K562 (cell line): ENCODE data around the gene ITM2B. TPM values are rescaled to one million over a fixed set of nuclear protein-coding genes. Genes with fewer than 3 reads are reported as not detected.

Experiments
- ATAC-seq: fragments of 200-7000 bp; cut with Tn5 transposase; 3 replicates; pipeline ENCODE4 v1.9.1; 2020; ENCODE audit warnings: moderate library complexity
- BruUV-seq: library from RNA; stranded (reverse); fragments of 400-500 nt; replicated peaks from 2 replicates; lab custom pipeline; 2021; lab: Mats Ljungman, UMichigan
- CTCF ChIA-PET: fragments of 300-600 bp; formaldehyde crosslinking; extraction: SDS; loops from one replicate; lab custom pipeline; 2021; ENCODE audit warnings: low intra/inter-chr PET ratio; lab: Yijun Ruan, JAX
- POLR2A ChIA-PET: fragments of 300-600, 350-650 bp; sonication (Branson Sonifier 250); formaldehyde crosslinking; extraction: SDS; loops from one replicate; lab custom pipeline; 2021; ENCODE audit warnings: antibody characterized with exemption, inconsistent platforms; lab: Yijun Ruan, JAX
- DNase-seq, 4 experiments: peaks; one replicate each; pipeline versions ENCODE4 v3.0.0 to v3.0.0-alpha.2; 2011 to 2018; ENCODE audit warnings: low spot score in 3 of 4, mixed read lengths in 3 of 4; ENCODE audit errors: extremely low read depth in 1 of 4
- FAIRE-seq: peaks from 2 replicates; lab custom pipeline; 2011; peaks lifted over from hg19 to GRCh38; lab: Jason Lieb, UNC
- H2AFZ ChIP-seq: 2 replicates; pipeline ENCODE4 v1.6.0; 2011; ENCODE audit warnings: low read depth, low read length, control low read depth, inconsistent platforms
- H3K27ac ChIP-seq: fragments of 200-600 bp; 3 replicates; pipeline ENCODE4 v1.8.0; 2011; ENCODE audit warnings: low read depth, mild to moderate bottlenecking, control low read depth, inconsistent platforms, low read length, moderate library complexity, mixed read lengths; ENCODE audit errors: extremely low read depth
- H3K27me3 ChIP-seq, 2 experiments: fragments of 300-600 bp in 1 of 2; 2 replicates in 1 of 2; 3 replicates in 1 of 2; pipeline versions ENCODE4 v1.6.0 to v1.8.0; 2011; ENCODE audit warnings: inconsistent platforms in 2 of 2, low read length in 2 of 2, mild to moderate bottlenecking in 1 of 2, mixed read lengths in 1 of 2, moderate library complexity in 1 of 2; ENCODE audit not compliant: control insufficient read depth in 2 of 2, insufficient read depth in 2 of 2
- H3K36me3 ChIP-seq: fragments of 300-600 bp; 3 replicates; pipeline ENCODE4 v1.8.0; 2011; ENCODE audit warnings: mild to moderate bottlenecking, low read length, inconsistent platforms; ENCODE audit not compliant: control insufficient read depth, insufficient read depth
- H3K4me1 ChIP-seq, 2 experiments: fragments of 200-600 bp in 1 of 2; replicated peaks in 1 of 2; 2 replicates in 1 of 2; 3 replicates in 1 of 2; pipeline versions ENCODE4 v1.5.1 to v1.8.0; 2011; ENCODE audit warnings: inconsistent platforms in 2 of 2, low read length in 2 of 2, mild to moderate bottlenecking in 1 of 2, mixed read lengths in 1 of 2, moderate library complexity in 1 of 2; ENCODE audit not compliant: control insufficient read depth in 2 of 2, insufficient read depth in 2 of 2
- H3K4me2 ChIP-seq: 2 replicates; pipeline ENCODE4 v1.6.1; 2011; ENCODE audit warnings: low read length, control low read depth, inconsistent platforms, mixed read lengths; ENCODE audit not compliant: insufficient read depth
- H3K4me3 ChIP-seq: fragments of 200-600 bp; sonication (generic), shearing (Covaris generic); 2 replicates; pipeline ENCODE4 v1.5.1; 2016; ENCODE audit warnings: control low read depth, inconsistent platforms
- H3K79me2 ChIP-seq: fragments of 200-600 bp; 3 replicates; pipeline ENCODE4 v1.8.0; 2011; ENCODE audit warnings: low read length, inconsistent platforms; ENCODE audit not compliant: control insufficient read depth, insufficient read depth
- H3K9ac ChIP-seq, 2 experiments: 2 replicates each; pipeline versions ENCODE4 v1.6.0 to v1.6.1; 2011; ENCODE audit warnings: low read depth in 2 of 2, low read length in 2 of 2, control low read depth in 1 of 2, inconsistent platforms in 1 of 2, mild to moderate bottlenecking in 1 of 2, mixed read lengths in 1 of 2; ENCODE audit not compliant: insufficient read depth in 1 of 2
- H3K9me1 ChIP-seq: one replicate; pipeline ENCODE4 v1.6.0; 2011; ENCODE audit warnings: inconsistent platforms, mild to moderate bottlenecking, low read length, moderate library complexity; ENCODE audit not compliant: control insufficient read depth, insufficient read depth
- H3K9me3 ChIP-seq: replicated peaks from 2 replicates; pipeline ENCODE4 v1.5.1; 2011; ENCODE audit warnings: low read depth, low read length, inconsistent platforms; ENCODE audit not compliant: control insufficient read depth, insufficient read depth
- H4K20me1 ChIP-seq: replicated peaks from 2 replicates; pipeline ENCODE4 v1.6.1; 2011; ENCODE audit warnings: low read length, inconsistent platforms, mixed read lengths; ENCODE audit not compliant: control insufficient read depth, insufficient read depth
- MEIS2 ChIP-seq: fragments of 450-650 bp; IDR thresholded peaks from 2 replicates; pipeline ENCODE4 v1.6.1; 2014; ENCODE audit warnings: mild to moderate bottlenecking; ENCODE audit not compliant: partially characterized antibody
- PURB ChIP-seq: sonication (generic); formaldehyde crosslinking; IDR thresholded peaks from 2 replicates; pipeline ENCODE4 v1.9.0; 2021; ENCODE audit warnings: low read depth, mild to moderate bottlenecking, missing genetic modification reagents
- SAFB ChIP-seq: fragments of 200-400 bp; formaldehyde crosslinking; IDR thresholded peaks from 2 replicates; pipeline ENCODE4 v1.6.1; 2017; ENCODE audit warnings: low read depth, low read length, borderline replicate concordance
- XRCC3 ChIP-seq: fragments of 450-650 bp; IDR thresholded peaks from 2 replicates; pipeline ENCODE4 v1.6.1; 2017; ENCODE audit warnings: mild to moderate bottlenecking, moderate library complexity
- ZBTB11 ChIP-seq, 3 experiments: fragments of 200-800 bp in 1 of 3; fragments of 250-450 bp in 1 of 3; fragments of 450-650 bp in 1 of 3; sonication (Bioruptor Pico) in 1 of 3; sonication (Bioruptor generic) in 1 of 3; formaldehyde crosslinking in 1 of 3; IDR thresholded peaks; 2 replicates each; pipeline versions ENCODE4 v1.6.1 to v1.8.0; 2016 to 2022; ENCODE audit warnings: mild to moderate bottlenecking in 2 of 3, missing genetic modification characterization in 2 of 3, missing compliant biosample characterization in 1 of 3, moderate library complexity in 1 of 3
- ZBTB7A ChIP-seq: IDR thresholded peaks from 2 replicates; pipeline ENCODE4 v1.6.1; 2011; ENCODE audit warnings: low read depth, mild to moderate bottlenecking, low read length, moderate library complexity, borderline replicate concordance; ENCODE audit not compliant: control insufficient read depth
- ZNF695 ChIP-seq: fragments of 450-650 bp; formaldehyde crosslinking; IDR thresholded peaks from 2 replicates; pipeline ENCODE4 v1.4.0; 2020; ENCODE audit warnings: mild to moderate bottlenecking, moderate library complexity
- ZNF75A ChIP-seq: fragments of 450-650 bp; formaldehyde crosslinking; IDR thresholded peaks from 2 replicates; pipeline ENCODE4 v1.4.0; 2020; ENCODE audit warnings: mild to moderate bottlenecking
- ZNF766 ChIP-seq: fragments of 200-800 bp; sonication (Bioruptor generic); conservative IDR thresholded peaks from 2 replicates; pipeline ENCODE4 v1.6.1; 2016; ENCODE audit warnings: missing genetic modification characterization, missing compliant biosample characterization
- WGBS: fragments of 100-300 bp; shearing (Covaris generic); methylation state at CpG from one replicate; pipeline ENCODE4 v1.1.6; 2016; ENCODE audit warnings: low coverage, mixed read lengths; ENCODE audit not compliant: insufficient coverage; ENCODE audit errors: missing lambda C conversion rate; 5-methylcytosine and 5-hydroxymethylcytosine counted together
- in situ Hi-C: fragments of 300-500 bp; cut with MboI; formaldehyde crosslinking; loops from 4 replicates; pipeline ENCODE4 v1.15.0; 2018; ENCODE audit warnings: inconsistent platforms, mixed read lengths
- intact Hi-C: fragments of 100-400 bp; cut with micrococcal nuclease; formaldehyde crosslinking; loops from 2 replicates; pipeline ENCODE4 v1.14.2; 2022
- polyA plus RNA-seq, 8 experiments: library from polyadenylated mRNA; depleted of rRNA in 4 of 8; stranded (reverse) in 5 of 8; unstranded in 3 of 8; fragments of >200 nt; fragmentation: Nextera tagmentation in 2 of 8; fragmentation: Illumina TruSeq in 1 of 8; extraction: Ambion mirVana in 2 of 8; extraction: Trizol in 1 of 8; gene quantifications; 2 replicates each; pipeline versions ENCODE4 v1.2.1 to v1.2.3, GENCODE V29; 2011 to 2014; ENCODE audit warnings: inconsistent platforms in 1 of 8, missing spikeins in 1 of 8
- total RNA-seq, 7 experiments: library from RNA; depleted of rRNA in 6 of 7; stranded (reverse); fragments of >200 nt in 6 of 7; fragmentation: Illumina TruSeq in 2 of 7; extraction: Trizol in 2 of 7; gene quantifications; 2 replicates each; pipeline versions ENCODE4 v1.2.1 to v1.2.3, GENCODE V29; 2011 to 2021; ENCODE audit warnings: low replicate concordance in 1 of 7
- TF ChIP-seq, protein P1 (sequence below): fragments of 450-650 bp; IDR thresholded peaks from 2 replicates; pipeline ENCODE4 v1.6.1; 2016

The ITM2B gene
- total and polyA plus RNA-seq, 9 of the 15 experiments (the other 6 are each of a cell fraction or from before 2014, with no cell fraction given), result 22.0 to 83.8 (median 45.0) TPM

DNA sequence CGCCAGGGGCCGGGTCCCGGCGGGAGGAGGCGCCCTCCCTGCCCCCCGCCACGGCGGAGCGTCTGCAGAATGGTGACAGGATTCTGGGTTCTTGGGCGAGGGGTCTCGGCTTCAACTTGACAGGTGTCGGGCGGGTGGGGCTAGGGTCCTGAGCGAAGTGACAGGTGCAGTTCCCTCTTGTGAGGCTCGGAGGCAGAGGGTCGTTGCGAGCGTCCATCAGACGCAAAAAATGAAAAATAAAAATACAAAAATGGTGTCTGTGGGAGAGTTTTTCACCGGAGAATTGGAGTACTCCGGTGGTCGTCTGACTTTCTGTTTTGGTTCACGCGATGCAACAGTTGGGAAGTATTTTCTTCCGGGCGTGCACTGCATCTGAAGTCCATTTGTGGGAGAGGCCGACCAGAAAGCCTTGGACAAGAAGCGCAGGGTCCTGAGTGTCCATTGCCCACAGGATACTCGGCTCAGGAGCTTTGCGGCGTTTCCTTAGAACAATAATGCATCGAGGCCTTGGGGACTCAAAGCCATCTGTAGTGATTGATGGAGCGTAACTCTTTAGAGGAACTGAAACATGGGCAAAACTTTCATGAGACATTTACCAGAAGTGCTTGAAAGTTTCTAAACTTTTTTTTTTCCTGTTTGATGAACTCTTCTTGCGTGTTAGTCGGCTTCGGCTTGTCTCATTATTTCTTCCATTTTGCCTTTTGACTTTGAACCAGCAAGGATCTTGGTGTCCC is 71.3 kb downstream of the ITM2B start:
- Histone ChIP-seq H3K4me3 (peak overlapping the region; percentile 87), H3K79me2 (peaks cover 33% of the 10 kb centered on the region), H2AFZ (peak overlapping the region; percentile 68), H3K9me1 (no peaks in the 10 kb centered on the region), H3K27me3 (no peaks in the 10 kb centered on the region), H3K9ac (peak overlapping the region; percentile 84 to 93), H3K9me3 (no peaks in the 10 kb centered on the region), H3K4me2 (peak overlapping the region; percentile 88)
- DNase-seq, result peak in 3 of 4 experiments; percentile 11 to 47 (median 28)
- ATAC-seq, result peak; percentile 56
- CTCF ChIA-PET, result no interaction called here
- in situ Hi-C loops, result no loop called here
- TF ChIP-seq ZBTB11 (CRISPR knock-in tag; IDR thresholded peaks at IDR 0.05), result no peak
- no peak for TF ChIP-seq ZNF75A (CRISPR knock-in tag)
- 0 out of 2 replicates have a peak, but pooled peaks have one; percentile 20 for TF ChIP-seq ZNF766 (CRISPR knock-in tag)
- TF ChIP-seq ZNF695 (CRISPR knock-in tag), result no peak
- peak; percentile 25; the same call in 1 of the 2 replicates for TF ChIP-seq ZBTB7A
- 0 out of 2 replicates have a peak, but pooled peaks have one; percentile 1 for TF ChIP-seq SAFB
- no peak for TF ChIP-seq XRCC3
- no peak for TF ChIP-seq PURB (CRISPR knock-in tag)
- TF ChIP-seq, protein P1, sequence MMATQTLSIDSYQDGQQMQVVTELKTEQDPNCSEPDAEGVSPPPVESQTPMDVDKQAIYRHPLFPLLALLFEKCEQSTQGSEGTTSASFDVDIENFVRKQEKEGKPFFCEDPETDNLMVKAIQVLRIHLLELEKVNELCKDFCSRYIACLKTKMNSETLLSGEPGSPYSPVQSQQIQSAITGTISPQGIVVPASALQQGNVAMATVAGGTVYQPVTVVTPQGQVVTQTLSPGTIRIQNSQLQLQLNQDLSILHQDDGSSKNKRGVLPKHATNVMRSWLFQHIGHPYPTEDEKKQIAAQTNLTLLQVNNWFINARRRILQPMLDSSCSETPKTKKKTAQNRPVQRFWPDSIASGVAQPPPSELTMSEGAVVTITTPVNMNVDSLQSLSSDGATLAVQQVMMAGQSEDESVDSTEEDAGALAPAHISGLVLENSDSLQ, result peak; percentile 33
- peak; percentile 21 for TF ChIP-seq MEIS2
- TF ChIP-seq, all 486 proteins: peak for 5
- Histone ChIP-seq H4K20me1 (no peaks in the 10 kb centered on the region), H3K27ac (peak overlapping the region; percentile 90), H3K36me3 (peaks cover 6% of the 10 kb centered on the region; the same call in 1 of the 3 replicates), H3K4me1 (peaks cover 0 to 3% of the 10 kb centered on the region in 2 experiments; a peak in 2 of 5 replicates)
- no TSS peak for BruUV-seq
- intact Hi-C loops, result no loop called here
- WGBS, result 2% methylated on average over 18 of the region's 36 CpGs
- FAIRE-seq, result no peak
- POLR2A ChIA-PET, result interaction anchor here (0.6 to 1.0 kb wide), 3 partner anchors 8 to 173 kb away, joined by 3 read pairs; no protein-coding TSS in a partner anchor
